ENCODE data around the gene SDC1.

Gene SDC1

DNA sequence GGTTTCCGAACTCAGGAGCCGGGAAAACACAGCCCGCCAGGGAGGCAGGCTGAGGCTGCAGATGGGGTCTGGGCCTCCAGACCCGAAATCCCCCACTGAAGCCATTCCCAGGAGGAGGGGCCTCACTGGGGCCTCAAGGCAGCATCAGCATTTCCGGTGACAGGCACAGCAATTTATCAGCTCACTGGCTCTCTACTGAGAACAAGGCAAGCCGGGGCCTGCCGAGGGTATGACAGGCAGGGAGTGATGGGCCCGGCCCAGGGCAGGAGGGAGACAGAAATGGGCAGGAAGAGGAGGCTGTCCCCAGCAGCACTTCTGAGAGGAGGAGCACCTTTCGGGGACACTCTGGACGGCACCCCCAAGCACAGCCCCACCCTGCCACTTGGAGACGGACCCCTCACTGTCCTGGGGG lies 12.5 kb downstream of the SDC1 start:
- no peaks in the 10 kb centered on the region for H3K36me3 Mint-ChIP-seq (ENCODE audit: low read depth)
- no peak overlapping the region for H3K27ac Mint-ChIP-seq
- no peaks in the 10 kb centered on the region for H3K4me1 Mint-ChIP-seq (ENCODE audit: low read depth)
- no peak overlapping the region for H3K4me3 Mint-ChIP-seq
- H3K9me3 Mint-ChIP-seq: no peaks in the 10 kb centered on the region
- H3K27me3 Mint-ChIP-seq: no peaks in the 10 kb centered on the region

DNA sequence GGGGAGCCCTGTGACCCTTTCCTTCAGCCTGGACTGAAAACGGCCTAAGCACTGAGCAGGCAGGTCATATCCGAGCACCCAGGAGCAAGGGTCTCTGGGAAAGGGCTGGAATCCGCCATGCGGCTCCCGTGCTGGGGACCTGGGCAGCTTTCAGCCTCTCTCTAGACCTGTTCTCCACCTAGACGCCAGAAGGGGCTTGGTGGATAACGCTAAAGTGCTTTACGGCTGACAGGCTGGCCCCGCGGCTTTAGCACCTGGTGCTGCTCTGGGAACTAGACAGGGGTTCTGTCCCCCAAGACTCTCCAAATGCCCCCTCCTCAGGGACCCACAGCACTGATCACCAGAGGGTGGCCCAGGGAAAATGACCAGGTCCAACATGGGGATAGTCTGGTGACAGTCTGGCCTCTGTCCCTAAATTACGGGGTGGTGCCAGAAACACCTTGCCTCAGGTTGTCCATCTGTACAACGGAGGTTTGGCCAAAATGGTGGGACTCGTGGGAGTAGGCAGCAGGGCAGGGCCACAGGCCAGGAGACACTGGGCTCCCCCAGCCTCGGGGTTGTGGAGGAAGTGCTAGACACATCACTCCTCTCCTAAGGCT lies 13.0 kb downstream of the SDC1 start:
- H3K27ac Mint-ChIP-seq: no peak overlapping the region
- H3K4me1 Mint-ChIP-seq (ENCODE audit: low read depth): no peaks in the 10 kb centered on the region
- no peaks in the 10 kb centered on the region for H3K27me3 Mint-ChIP-seq
- no peak overlapping the region for H3K4me3 Mint-ChIP-seq
- H3K36me3 Mint-ChIP-seq (ENCODE audit: low read depth): no peaks in the 10 kb centered on the region
- H3K9me3 Mint-ChIP-seq: no peaks in the 10 kb centered on the region

DNA sequence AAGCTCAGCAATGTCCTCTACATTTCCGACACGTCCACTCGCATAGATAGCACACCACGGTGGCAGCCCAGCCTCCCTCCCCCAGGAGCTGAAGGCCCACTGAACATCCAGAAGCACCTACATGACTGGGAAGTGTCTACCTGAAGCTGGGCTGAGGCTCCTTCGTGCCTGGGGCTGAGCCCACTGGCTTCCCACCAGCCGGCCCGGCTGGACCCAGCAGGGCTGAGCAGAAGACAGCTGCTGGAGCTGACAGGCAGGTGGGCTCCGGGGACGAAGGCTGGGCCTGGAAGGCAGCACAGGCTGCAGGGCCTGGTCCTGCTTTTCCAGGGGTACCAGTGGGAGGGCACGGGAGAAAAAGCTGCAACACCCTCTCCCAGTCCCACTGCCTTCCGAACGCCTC lies 13.5 kb downstream of the SDC1 start:
- no peaks in the 10 kb centered on the region for H3K36me3 Mint-ChIP-seq (ENCODE audit: low read depth)
- no peaks in the 10 kb centered on the region for H3K27me3 Mint-ChIP-seq
- H3K9me3 Mint-ChIP-seq: no peaks in the 10 kb centered on the region
- H3K4me1 Mint-ChIP-seq (ENCODE audit: low read depth): no peaks in the 10 kb centered on the region
- H3K27ac Mint-ChIP-seq: no peak overlapping the region
- no peak overlapping the region for H3K4me3 Mint-ChIP-seq

DNA sequence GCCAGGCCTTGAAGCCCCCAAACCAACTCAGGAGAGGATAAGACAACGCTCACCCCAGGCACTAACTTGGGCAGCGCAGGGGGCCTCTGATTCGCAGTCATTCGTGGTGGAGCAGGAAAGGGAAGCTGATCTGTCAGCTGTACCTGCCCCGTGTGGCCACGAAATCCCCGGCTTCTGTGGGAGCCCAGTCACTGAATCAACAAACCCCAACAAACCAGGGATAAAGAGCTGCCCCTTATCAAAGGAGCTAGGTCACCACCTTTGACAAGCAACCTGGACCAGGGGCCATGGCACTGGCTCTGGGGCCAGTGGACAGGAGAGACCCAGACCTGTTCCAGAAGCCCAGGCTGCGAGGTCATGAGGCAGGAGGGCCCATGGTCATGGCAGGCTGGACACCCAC lies 14.5 kb downstream of the SDC1 start:
- Mint-ChIP-seq H3K9me3 (no peaks in the 10 kb centered on the region), H3K4me3 (no peak overlapping the region), H3K27ac (no peak overlapping the region), H3K27me3 (no peaks in the 10 kb centered on the region), H3K36me3 (ENCODE audit: low read depth) (no peaks in the 10 kb centered on the region), H3K4me1 (ENCODE audit: low read depth) (no peaks in the 10 kb centered on the region)

DNA sequence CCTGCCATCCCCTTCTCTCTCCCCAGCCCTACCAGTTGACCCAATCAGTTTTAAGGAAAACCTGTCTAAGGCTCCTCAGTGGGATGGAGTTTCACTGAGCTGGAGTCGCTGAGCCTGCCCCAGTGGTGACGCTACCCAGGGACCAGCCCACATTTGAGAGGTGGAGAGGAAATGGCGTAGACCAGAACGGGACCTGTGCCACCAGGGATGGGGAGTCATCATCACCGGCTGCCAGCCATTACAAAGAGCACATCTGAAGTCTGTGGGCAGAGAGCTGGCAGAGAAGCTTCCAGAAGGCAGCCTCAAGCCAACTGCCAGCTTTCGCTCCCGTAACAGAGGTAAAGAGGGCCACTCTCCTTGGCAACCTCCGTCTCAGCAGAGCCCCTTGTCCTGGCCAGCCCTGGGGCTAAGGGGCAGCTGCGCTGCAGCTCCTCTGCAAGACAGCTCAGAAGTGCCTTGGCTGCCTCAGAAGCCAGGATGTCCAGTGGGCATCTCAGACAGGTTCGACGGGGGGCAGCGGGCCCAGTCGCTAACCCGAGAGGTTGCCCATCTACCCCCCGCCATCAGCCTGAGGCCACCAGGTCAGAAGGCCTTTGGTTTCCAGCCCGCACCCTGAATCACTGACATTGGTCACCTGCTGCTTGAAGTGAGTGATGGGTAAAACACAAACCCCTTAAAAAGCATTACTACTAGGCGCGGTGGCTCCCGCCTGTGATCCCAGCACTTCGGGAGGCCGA lies 15.4 kb downstream of the SDC1 start:
- Mint-ChIP-seq H3K4me1 (ENCODE audit: low read depth) (no peaks in the 10 kb centered on the region), H3K9me3 (no peaks in the 10 kb centered on the region), H3K27ac (no peak overlapping the region), H3K36me3 (ENCODE audit: low read depth) (no peaks in the 10 kb centered on the region), H3K27me3 (no peaks in the 10 kb centered on the region), H3K4me3 (no peak overlapping the region)

DNA sequence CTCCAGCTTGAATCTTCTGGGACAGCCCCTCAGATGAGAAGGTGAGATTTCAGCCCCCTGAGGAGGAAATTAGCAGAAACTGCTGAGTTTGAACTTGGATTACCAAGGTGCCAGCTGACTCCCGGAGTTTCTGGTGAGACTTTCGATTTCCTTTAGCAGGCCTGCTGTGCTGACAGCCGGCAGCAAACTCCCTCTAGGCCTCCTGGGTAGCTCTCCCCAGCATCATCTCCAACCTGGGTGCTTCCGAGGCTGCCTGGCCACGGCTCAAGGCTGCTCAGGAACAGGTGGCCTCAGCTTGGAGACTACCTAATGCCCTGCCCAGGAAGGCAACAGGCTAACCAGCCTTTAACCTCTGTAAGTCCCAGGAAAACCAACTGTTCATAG lies 16.5 kb downstream of the SDC1 start:
- H3K4me3 Mint-ChIP-seq: no peak overlapping the region
- no peaks in the 10 kb centered on the region for H3K9me3 Mint-ChIP-seq
- H3K27me3 Mint-ChIP-seq: no peaks in the 10 kb centered on the region
- no peaks in the 10 kb centered on the region for H3K36me3 Mint-ChIP-seq (ENCODE audit: low read depth)
- no peak overlapping the region for H3K27ac Mint-ChIP-seq
- H3K4me1 Mint-ChIP-seq (ENCODE audit: low read depth): no peaks in the 10 kb centered on the region

DNA sequence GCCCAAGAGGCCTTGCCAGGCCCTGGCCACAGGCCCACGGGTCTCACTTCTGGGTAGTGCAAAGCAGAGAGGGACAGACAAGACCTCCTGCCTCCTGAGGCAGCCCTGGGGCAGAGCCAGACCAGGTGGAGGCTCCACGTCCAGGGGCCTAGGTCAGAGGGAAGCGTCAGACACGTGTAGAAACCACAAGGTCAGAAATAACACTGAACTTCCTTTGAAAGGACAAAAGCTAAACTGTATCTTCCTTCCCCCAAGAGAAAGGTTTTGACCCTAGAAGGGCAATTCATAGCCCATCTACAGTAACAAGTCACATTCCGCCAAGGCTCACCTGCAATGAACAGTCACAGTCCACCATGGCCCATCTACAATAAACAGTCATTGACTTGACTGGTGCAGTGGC lies 17.9 kb downstream of the SDC1 start:
- no peak overlapping the region for H3K4me3 Mint-ChIP-seq
- H3K9me3 Mint-ChIP-seq: no peaks in the 10 kb centered on the region
- no peak overlapping the region for H3K27ac Mint-ChIP-seq
- no peaks in the 10 kb centered on the region for H3K27me3 Mint-ChIP-seq
- H3K36me3 Mint-ChIP-seq (ENCODE audit: low read depth): no peaks in the 10 kb centered on the region
- no peaks in the 10 kb centered on the region for H3K4me1 Mint-ChIP-seq (ENCODE audit: low read depth)

DNA sequence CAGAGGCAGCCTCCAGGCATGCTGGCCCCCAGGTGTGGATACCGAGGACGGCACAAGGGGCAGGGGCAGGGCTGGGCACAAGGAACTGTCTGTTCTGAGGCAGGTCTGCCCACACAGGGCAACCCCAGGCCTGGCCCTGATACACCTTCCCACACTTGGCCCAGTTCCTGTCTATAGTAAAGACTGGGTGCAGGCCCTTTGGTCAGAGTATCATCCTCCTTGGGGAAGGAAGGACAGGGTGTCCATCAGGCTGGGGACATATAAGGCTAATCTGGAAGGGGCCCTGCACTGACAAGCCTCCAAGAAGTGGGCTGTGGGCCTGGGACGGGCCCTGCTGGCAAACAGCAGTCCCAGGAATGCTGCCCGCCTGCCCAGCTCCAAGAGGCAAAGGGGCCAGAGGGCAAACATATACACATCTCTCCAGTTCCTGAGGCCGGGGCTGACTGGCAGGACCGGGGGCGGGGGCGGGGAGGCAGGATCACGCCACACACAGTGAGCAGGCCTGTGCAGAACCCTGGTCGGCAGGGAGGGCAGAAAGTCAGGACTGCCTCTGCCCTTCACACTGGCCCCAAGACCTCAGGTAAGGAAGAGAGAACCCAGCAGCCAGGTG lies 18.9 kb downstream of the SDC1 start:
- no peak overlapping the region for H3K4me3 Mint-ChIP-seq
- H3K9me3 Mint-ChIP-seq: no peaks in the 10 kb centered on the region
- no peaks in the 10 kb centered on the region for H3K36me3 Mint-ChIP-seq (ENCODE audit: low read depth)
- no peaks in the 10 kb centered on the region for H3K27me3 Mint-ChIP-seq
- H3K4me1 Mint-ChIP-seq (ENCODE audit: low read depth): no peaks in the 10 kb centered on the region
- no peak overlapping the region for H3K27ac Mint-ChIP-seq

DNA sequence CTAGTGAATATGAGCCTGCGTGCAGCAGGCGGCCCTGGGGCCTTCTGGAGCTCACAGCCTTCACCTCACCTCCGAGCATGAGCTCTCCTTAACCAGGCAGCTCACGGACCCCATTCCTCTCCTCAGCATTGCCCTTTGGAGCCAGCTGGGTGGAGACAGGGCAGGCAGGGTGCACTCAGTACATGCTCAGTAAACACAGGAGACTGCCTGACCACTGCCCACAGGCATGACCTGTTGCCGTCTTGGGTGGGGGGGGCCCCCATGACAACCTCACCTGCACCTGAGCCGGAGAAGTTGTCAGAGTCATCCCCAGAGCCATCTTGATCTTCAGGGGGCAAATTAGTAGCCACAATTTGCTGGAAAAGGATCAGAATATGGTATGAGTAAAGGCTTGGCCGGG lies 19.9 kb downstream of the SDC1 start:
- Mint-ChIP-seq H3K9me3 (no peaks in the 10 kb centered on the region), H3K27ac (no peak overlapping the region), H3K4me3 (no peak overlapping the region), H3K4me1 (ENCODE audit: low read depth) (no peaks in the 10 kb centered on the region), H3K27me3 (no peaks in the 10 kb centered on the region), H3K36me3 (ENCODE audit: low read depth) (no peaks in the 10 kb centered on the region)

DNA sequence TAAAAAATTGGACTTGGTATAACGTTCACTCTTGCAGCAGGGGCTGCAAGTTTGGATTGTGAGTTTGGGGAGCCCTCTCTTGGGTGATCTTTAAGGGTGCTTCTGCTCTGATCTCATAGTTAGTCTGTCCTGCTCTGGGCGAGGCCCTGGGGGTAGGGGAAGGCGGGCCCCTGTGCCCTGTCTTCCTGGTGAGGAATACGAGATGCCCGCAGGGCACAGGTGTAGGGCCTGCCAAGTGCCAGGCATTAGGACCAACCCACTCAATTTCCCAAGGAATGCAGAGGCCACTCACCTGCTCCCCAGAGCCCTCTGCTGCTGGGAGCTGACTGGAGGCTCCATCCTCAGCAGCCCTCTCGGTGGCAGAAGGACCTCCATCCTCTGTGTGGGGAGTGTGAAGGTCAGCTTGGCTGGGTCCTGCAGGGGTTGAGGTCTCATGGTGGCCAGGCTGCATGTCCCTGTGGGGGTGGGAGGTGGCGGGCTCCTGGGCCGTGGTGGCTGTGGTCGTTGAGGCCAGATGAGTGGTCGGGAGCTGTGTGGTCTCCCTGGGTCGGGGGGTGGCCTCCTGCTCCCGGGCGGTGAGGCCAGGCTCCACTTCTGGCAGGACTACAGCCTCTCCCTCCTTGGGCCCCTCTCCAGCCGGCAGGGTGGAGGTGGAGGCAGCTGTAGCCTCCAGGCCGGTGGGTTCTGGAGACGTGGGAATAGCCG lies 21.3 kb downstream of the SDC1 start:
- no peaks in the 10 kb centered on the region for H3K27me3 Mint-ChIP-seq
- H3K36me3 Mint-ChIP-seq (ENCODE audit: low read depth): no peaks in the 10 kb centered on the region
- H3K27ac Mint-ChIP-seq: no peak overlapping the region
- H3K9me3 Mint-ChIP-seq: no peaks in the 10 kb centered on the region
- H3K4me3 Mint-ChIP-seq: no peak overlapping the region
- H3K4me1 Mint-ChIP-seq (ENCODE audit: low read depth): no peaks in the 10 kb centered on the region

DNA sequence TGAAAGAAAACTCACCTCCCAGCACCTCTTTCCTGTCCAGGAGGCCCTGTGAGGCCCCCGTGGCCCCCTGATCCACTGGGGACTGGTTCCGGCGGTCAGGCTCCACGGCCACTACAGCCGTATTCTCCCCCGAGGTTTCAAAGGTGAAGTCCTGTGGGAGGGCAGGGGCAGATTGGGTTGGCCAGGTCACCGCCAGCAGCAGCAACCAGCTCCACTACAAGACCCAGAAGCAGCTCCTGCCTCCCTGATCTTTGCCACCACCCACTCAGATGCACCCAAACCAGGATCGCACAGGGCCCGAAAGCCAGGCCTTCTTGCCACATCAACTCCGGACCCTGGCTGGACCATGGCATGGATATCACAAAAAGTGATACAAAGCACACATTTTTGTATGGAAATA lies 21.9 kb downstream of the SDC1 start:
- H3K9me3 Mint-ChIP-seq: no peaks in the 10 kb centered on the region
- no peaks in the 10 kb centered on the region for H3K27me3 Mint-ChIP-seq
- no peak overlapping the region for H3K4me3 Mint-ChIP-seq
- H3K4me1 Mint-ChIP-seq (ENCODE audit: low read depth): no peaks in the 10 kb centered on the region
- H3K27ac Mint-ChIP-seq: no peak overlapping the region
- H3K36me3 Mint-ChIP-seq (ENCODE audit: low read depth): no peaks in the 10 kb centered on the region

DNA sequence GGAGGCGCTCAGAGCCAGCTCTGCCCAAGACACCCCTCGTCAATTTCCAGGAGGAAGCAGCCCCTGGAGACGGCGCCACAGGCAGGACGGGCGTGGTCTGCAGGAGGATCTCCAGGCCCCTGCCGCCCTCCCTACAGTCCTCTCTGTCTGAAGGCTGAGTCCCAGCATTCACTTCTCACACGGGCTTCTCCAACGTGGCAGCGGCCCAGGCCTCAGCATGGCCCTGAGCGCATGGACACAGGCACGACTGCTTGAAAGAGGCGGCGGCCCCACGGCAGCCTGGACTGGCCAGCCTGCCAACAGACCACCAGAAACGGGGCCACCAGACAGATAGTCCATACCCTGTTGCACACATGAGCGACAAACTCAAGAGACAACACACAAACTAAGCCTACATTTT lies 23.3 kb downstream of the SDC1 start:
- no peaks in the 10 kb centered on the region for H3K9me3 Mint-ChIP-seq
- no peak overlapping the region for H3K27ac Mint-ChIP-seq
- H3K4me1 Mint-ChIP-seq (ENCODE audit: low read depth): no peaks in the 10 kb centered on the region
- H3K36me3 Mint-ChIP-seq (ENCODE audit: low read depth): no peaks in the 10 kb centered on the region
- H3K27me3 Mint-ChIP-seq: no peaks in the 10 kb centered on the region
- no peak overlapping the region for H3K4me3 Mint-ChIP-seq

DNA sequence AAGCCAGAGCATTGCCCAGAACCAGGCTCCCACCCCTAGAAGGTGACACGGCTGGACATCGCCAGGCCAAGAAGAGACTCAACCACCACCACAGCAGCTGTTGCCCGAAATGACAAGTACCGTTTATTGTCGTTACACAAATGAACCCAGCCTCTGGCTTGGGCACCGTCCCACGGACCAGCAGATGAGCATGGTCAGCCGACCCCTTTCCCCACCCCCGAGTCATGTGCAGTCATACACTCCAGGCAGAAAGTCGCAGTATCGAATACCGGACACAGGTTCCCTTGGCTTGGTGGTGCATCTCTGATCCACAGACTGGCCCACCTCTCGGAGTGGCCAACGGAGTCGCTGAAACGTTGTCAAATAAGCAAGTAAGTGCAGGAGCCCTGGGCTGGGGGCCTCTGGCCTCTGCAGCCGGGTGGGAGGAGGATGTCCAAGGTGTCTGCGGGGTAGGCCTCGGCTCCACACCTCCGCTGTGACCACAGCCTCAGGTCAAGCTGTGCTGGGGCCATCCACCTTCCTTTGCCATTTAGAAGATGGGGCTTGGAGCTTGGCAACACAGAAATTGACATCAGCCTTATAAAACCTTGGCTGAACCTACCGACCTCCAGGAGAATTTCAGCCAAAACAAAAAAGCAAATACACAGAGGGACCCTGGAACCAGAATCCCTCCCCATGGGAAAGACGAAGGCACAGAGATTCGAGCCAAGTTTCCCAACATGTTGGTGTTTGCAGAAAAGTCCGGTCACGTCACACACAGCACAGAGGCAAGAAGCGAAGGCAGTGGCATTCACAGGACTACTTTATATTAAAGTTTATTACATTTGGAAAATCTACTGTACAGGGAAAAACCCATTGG lies 24.0 kb downstream of the SDC1 start:
- Mint-ChIP-seq H3K4me3 (no peak overlapping the region), H3K36me3 (ENCODE audit: low read depth) (no peaks in the 10 kb centered on the region), H3K9me3 (no peaks in the 10 kb centered on the region), H3K27me3 (no peaks in the 10 kb centered on the region), H3K4me1 (ENCODE audit: low read depth) (no peaks in the 10 kb centered on the region), H3K27ac (no peak overlapping the region)

DNA sequence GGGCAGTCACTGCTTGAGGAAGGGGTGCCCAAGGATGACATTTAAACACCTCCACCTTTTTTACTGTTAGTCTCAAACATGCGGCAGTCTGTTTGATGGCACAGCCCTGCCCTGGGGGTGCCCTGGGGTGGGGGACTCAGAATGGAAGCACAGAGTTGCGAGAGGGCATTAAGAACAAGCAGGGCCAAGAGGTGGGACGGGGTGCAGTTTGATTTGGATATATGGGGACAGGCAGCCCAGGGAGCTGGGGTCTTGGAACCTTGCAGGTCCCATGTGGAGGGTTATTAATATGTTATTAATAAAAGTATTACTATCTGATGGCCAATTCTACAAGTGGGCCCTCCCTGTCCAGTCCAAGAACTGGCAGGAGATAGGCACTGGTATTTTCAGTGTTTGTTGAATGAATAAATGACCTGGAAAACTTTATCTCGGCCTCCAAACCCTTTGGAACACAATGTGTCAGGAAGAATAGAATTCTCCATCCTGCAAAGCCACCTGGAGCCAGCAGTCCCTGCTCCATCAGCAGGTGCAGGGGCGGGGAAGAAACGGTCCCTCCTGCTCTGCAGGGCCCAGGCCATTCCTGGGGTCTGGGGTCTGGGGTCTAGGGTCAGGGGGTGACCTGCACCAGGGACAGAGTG lies 25.2 kb downstream of the SDC1 start:
- no peaks in the 10 kb centered on the region for H3K4me1 Mint-ChIP-seq (ENCODE audit: low read depth)
- no peak overlapping the region for H3K27ac Mint-ChIP-seq
- H3K9me3 Mint-ChIP-seq: no peaks in the 10 kb centered on the region
- H3K27me3 Mint-ChIP-seq: no peaks in the 10 kb centered on the region
- no peak overlapping the region for H3K4me3 Mint-ChIP-seq
- H3K36me3 Mint-ChIP-seq (ENCODE audit: low read depth): no peaks in the 10 kb centered on the region

Data from stimulated activated naive CD8-positive, alpha-beta T cell treated with anti-CD3 and anti-CD28 coated beads, Interleukin-15, Interleukin-2, amounts not matched to agents 100 ng/mL and 50 ng/mL, for 24 hours (primary cell).